SK-N-SH treated with all-trans-retinoic acid at 6 μM for 48 hours (cell line): Measurements from ENCODE around the gene POLG.

Experiments
- ATAC-seq: fragments of 200-7000 bp; cut with Tn5 transposase; 3 replicates; pipeline ENCODE4 v1.9.1; 2020; ENCODE audit warnings: mild to moderate bottlenecking, moderate library complexity
- ARNTL ChIP-seq: fragments of 450-650 bp; formaldehyde crosslinking; IDR thresholded peaks from 2 replicates; pipeline ENCODE4 v1.5.0; 2020; ENCODE audit warnings: low read depth, mild to moderate bottlenecking, moderate library complexity, borderline replicate concordance
- BACH2 ChIP-seq: fragments of 250-450 bp; sonication (Bioruptor Pico); IDR thresholded peaks from 2 replicates; pipeline ENCODE4 v1.9.0; 2021; ENCODE audit warnings: mild to moderate bottlenecking, borderline replicate concordance
- CREB5 ChIP-seq: fragments of 250-450 bp; sonication (Bioruptor Pico); IDR thresholded peaks from 2 replicates; pipeline ENCODE4 v1.5.1; 2020; ENCODE audit warnings: low read depth, mild to moderate bottlenecking, moderate library complexity
- CSDC2 ChIP-seq: fragments of 250-450 bp; sonication (Bioruptor Pico); IDR thresholded peaks from 2 replicates; pipeline ENCODE4 v1.5.0; 2020; ENCODE audit warnings: mild to moderate bottlenecking, moderate library complexity
- CSRNP3 ChIP-seq: fragments of 250-450 bp; sonication (Bioruptor Pico); IDR thresholded peaks from 2 replicates; pipeline ENCODE4 v1.5.1; 2021; ENCODE audit warnings: mild to moderate bottlenecking, moderate library complexity
- ESRRG ChIP-seq: fragments of 250-450 bp; sonication (Bioruptor Pico); IDR thresholded peaks from 2 replicates; pipeline ENCODE4 v1.6.1; 2021; ENCODE audit warnings: mild to moderate bottlenecking
- GLIS3 ChIP-seq: fragments of 250-450 bp; sonication (Bioruptor Pico); IDR thresholded peaks from 2 replicates; pipeline ENCODE4 v1.5.0; 2020; ENCODE audit warnings: mild to moderate bottlenecking, moderate library complexity
- ISL1 ChIP-seq: fragments of 250-450 bp; sonication (Bioruptor Pico); IDR thresholded peaks from 2 replicates; pipeline ENCODE4 v2.1.2; 2022; ENCODE audit warnings: mild to moderate bottlenecking, moderate library complexity
- OSR1 ChIP-seq: fragments of 250-450 bp; sonication (Bioruptor Pico); IDR thresholded peaks from 2 replicates; pipeline ENCODE4 v1.8.0; 2022; ENCODE audit warnings: moderate library complexity, mild to moderate bottlenecking, inconsistent platforms
- POU6F1 ChIP-seq: fragments of 250-450 bp; sonication (Bioruptor Pico); IDR thresholded peaks from 2 replicates; pipeline ENCODE4 v1.8.0; 2021; ENCODE audit warnings: low read depth, mild to moderate bottlenecking, moderate library complexity, borderline replicate concordance
- PPARA ChIP-seq: fragments of 250-450 bp; sonication (Bioruptor Pico); IDR thresholded peaks from 2 replicates; pipeline ENCODE4 v1.5.0; 2020; ENCODE audit warnings: mild to moderate bottlenecking, borderline replicate concordance
- RARB ChIP-seq: fragments of 250-450 bp; sonication (Bioruptor Pico); IDR thresholded peaks from 2 replicates; pipeline ENCODE4 v1.8.0; 2021; ENCODE audit warnings: mild to moderate bottlenecking, moderate library complexity
- SNAI2 ChIP-seq: fragments of 250-450 bp; sonication (Bioruptor Pico); IDR thresholded peaks from 2 replicates; pipeline ENCODE4 v1.5.0; 2020; ENCODE audit warnings: mild to moderate bottlenecking, moderate library complexity
- TCF4 ChIP-seq: fragments of 250-450 bp; sonication (Bioruptor Pico); IDR thresholded peaks from 2 replicates; pipeline ENCODE4 v1.8.0; 2021; ENCODE audit warnings: mild to moderate bottlenecking, moderate library complexity, borderline replicate concordance
- TOX ChIP-seq: fragments of 250-450 bp; sonication (Bioruptor Pico); IDR thresholded peaks from 2 replicates; pipeline ENCODE4 v1.8.0; 2021; ENCODE audit warnings: mild to moderate bottlenecking, moderate library complexity, borderline replicate concordance
- TSHZ2 ChIP-seq: fragments of 250-450 bp; sonication (Bioruptor Pico); IDR thresholded peaks from 2 replicates; pipeline ENCODE4 v1.5.0; 2020; ENCODE audit warnings: mild to moderate bottlenecking, moderate library complexity
- ZC3H10 ChIP-seq: fragments of 250-450 bp; sonication (Bioruptor Pico); IDR thresholded peaks from 2 replicates; pipeline ENCODE4 v1.5.1; 2021; ENCODE audit warnings: mild to moderate bottlenecking, moderate library complexity
- ZFP3 ChIP-seq: fragments of 250-450 bp; sonication (Bioruptor Pico); IDR thresholded peaks from 2 replicates; pipeline ENCODE4 v1.5.0; 2020; ENCODE audit warnings: mild to moderate bottlenecking, moderate library complexity
- ZFP30 ChIP-seq: fragments of 450-650 bp; formaldehyde crosslinking; IDR thresholded peaks from 2 replicates; pipeline ENCODE4 v1.5.0; 2022; ENCODE audit warnings: mild to moderate bottlenecking, moderate library complexity
- ZNF565 ChIP-seq: fragments of 450-650 bp; formaldehyde crosslinking; conservative IDR thresholded peaks from 2 replicates; pipeline ENCODE4 v1.5.0; 2020; ENCODE audit warnings: low read depth, mild to moderate bottlenecking, moderate library complexity
- ZNF70 ChIP-seq: fragments of 450-650 bp; formaldehyde crosslinking; IDR thresholded peaks from 2 replicates; pipeline ENCODE4 v1.5.0; 2020; ENCODE audit warnings: mild to moderate bottlenecking, moderate library complexity
- ZNF8 ChIP-seq: fragments of 450-650 bp; formaldehyde crosslinking; IDR thresholded peaks from 2 replicates; pipeline ENCODE4 v1.5.0; 2020; ENCODE audit warnings: mild to moderate bottlenecking, moderate library complexity
- TF ChIP-seq, protein P1 (sequence below): fragments of 250-450 bp; sonication (Bioruptor Pico); IDR thresholded peaks from 2 replicates; pipeline ENCODE4 v1.8.0; 2020; ENCODE audit warnings: mild to moderate bottlenecking, moderate library complexity, borderline replicate concordance

The POLG gene

DNA sequence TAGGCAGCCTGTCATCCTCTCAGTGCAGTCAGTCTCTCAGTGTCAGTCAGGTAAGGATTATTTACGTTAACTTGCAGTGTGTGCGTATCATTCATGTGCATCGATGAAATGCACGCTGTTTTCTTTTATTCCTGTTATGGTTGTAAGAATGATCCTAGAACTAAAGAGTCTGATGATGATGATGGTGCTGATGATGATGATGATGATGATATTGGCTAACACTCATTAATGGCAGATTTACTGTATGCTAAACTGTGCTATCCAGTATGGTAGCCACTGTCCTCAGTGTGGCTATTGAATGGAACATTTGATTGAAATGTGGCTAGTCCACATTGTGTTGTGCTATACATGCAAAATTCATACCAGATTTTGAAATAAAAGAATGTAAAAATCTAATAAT, 51.4 kb downstream of the POLG start:
- TF ChIP-seq PPARA (CRISPR knock-in tag) (no peak), TOX (CRISPR knock-in tag) (no peak), BACH2 (no peak), CREB5 (CRISPR knock-in tag) (no peak), SNAI2 (CRISPR knock-in tag) (no peak), CSRNP3 (no peak), ZNF70 (CRISPR knock-in tag) (no peak), GLIS3 (CRISPR knock-in tag) (no peak), ZFP3 (CRISPR knock-in tag) (no peak), TSHZ2 (CRISPR knock-in tag) (no peak), ESRRG (CRISPR knock-in tag) (no peak), ZNF565 (CRISPR knock-in tag) (no peak), TCF4 (CRISPR knock-in tag) (no peak), POU6F1 (no peak), ZNF8 (CRISPR knock-in tag) (no peak), ARNTL (CRISPR knock-in tag) (no peak), ISL1 (no peak), CSDC2 (CRISPR knock-in tag) (no peak), ZC3H10 (no peak)
- TF ChIP-seq, protein P1, sequence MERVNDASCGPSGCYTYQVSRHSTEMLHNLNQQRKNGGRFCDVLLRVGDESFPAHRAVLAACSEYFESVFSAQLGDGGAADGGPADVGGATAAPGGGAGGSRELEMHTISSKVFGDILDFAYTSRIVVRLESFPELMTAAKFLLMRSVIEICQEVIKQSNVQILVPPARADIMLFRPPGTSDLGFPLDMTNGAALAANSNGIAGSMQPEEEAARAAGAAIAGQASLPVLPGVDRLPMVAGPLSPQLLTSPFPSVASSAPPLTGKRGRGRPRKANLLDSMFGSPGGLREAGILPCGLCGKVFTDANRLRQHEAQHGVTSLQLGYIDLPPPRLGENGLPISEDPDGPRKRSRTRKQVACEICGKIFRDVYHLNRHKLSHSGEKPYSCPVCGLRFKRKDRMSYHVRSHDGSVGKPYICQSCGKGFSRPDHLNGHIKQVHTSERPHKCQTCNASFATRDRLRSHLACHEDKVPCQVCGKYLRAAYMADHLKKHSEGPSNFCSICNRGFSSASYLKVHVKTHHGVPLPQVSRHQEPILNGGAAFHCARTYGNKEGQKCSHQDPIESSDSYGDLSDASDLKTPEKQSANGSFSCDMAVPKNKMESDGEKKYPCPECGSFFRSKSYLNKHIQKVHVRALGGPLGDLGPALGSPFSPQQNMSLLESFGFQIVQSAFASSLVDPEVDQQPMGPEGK, result no peak
- TF ChIP-seq, all 23 proteins: peak for 0
- ATAC-seq, result no peak

- no peak for ATAC-seq
- TF ChIP-seq ESRRG (CRISPR knock-in tag), result no peak
- TF ChIP-seq TCF4 (CRISPR knock-in tag), result no peak
- TF ChIP-seq, protein P1, result no peak
- TF ChIP-seq ZFP30 (CRISPR knock-in tag), result no peak
- no peak for TF ChIP-seq ISL1
- TF ChIP-seq TOX (CRISPR knock-in tag), result no peak
- no peak for TF ChIP-seq CSRNP3
- no peak for TF ChIP-seq TSHZ2 (CRISPR knock-in tag)
- TF ChIP-seq BACH2, result no peak
- no peak for TF ChIP-seq ZFP3 (CRISPR knock-in tag)
- TF ChIP-seq RARB (CRISPR knock-in tag), result no peak
- TF ChIP-seq ZNF70 (CRISPR knock-in tag), result no peak
- no peak for TF ChIP-seq OSR1
- TF ChIP-seq POU6F1, result no peak
Measured at GRCh38 chr15:89282631-89283030, 52.0 kb downstream of the POLG start.
